Astrocyte (in vitro differentiated cells and primary cell): ENCODE results near the gene METTL16. TPM values are rescaled to one million over a fixed set of nuclear protein-coding genes. Genes with fewer than 3 reads are reported as not detected.

Source experiments
- DNase-seq: peaks from one replicate; pipeline ENCODE4 v3.0.0-alpha.2; 2010; ENCODE audit warnings: low read depth
- FAIRE-seq: peaks from 2 replicates; lab custom pipeline; 2011; peaks lifted over from hg19 to GRCh38; lab: Jason Lieb, UNC
- H2AFZ ChIP-seq: 2 replicates; pipeline ENCODE4 v1.6.0; 2012; ENCODE audit warnings: low read depth, low read length, inconsistent platforms
- H3K27ac ChIP-seq: 2 replicates; pipeline ENCODE4 v1.5.1; 2011; ENCODE audit warnings: low read depth, low read length, inconsistent platforms
- H3K27me3 ChIP-seq: 2 replicates; pipeline ENCODE4 v1.6.0; 2011; ENCODE audit warnings: low read length, inconsistent platforms; ENCODE audit not compliant: insufficient read depth
- H3K36me3 ChIP-seq: 2 replicates; pipeline ENCODE4 v1.5.1; 2011; ENCODE audit warnings: low read length, inconsistent platforms; ENCODE audit not compliant: insufficient read depth
- H3K4me1 ChIP-seq: 2 replicates; pipeline ENCODE4 v1.5.1; 2011; ENCODE audit warnings: low read length, inconsistent platforms; ENCODE audit not compliant: insufficient read depth
- H3K4me2 ChIP-seq: 2 replicates; pipeline ENCODE4 v1.6.0; 2012; ENCODE audit warnings: low read length, inconsistent platforms
- H3K4me3 ChIP-seq: 2 replicates; pipeline ENCODE4 v1.5.1; 2011; ENCODE audit warnings: low read depth, mild to moderate bottlenecking, low read length, inconsistent platforms; ENCODE audit not compliant: insufficient read depth
- H3K79me2 ChIP-seq: 2 replicates; pipeline ENCODE4 v1.6.0; 2012; ENCODE audit warnings: mild to moderate bottlenecking, low read length, inconsistent platforms; ENCODE audit not compliant: insufficient read depth
- H3K9ac ChIP-seq: 2 replicates; pipeline ENCODE4 v1.6.0; 2012; ENCODE audit warnings: mild to moderate bottlenecking, low read length, inconsistent platforms
- H3K9me3 ChIP-seq: 2 replicates; pipeline ENCODE4 v1.5.1; 2012; ENCODE audit warnings: low read depth, mild to moderate bottlenecking, low read length, inconsistent platforms; ENCODE audit not compliant: insufficient read depth
- H4K20me1 ChIP-seq: 2 replicates; pipeline ENCODE4 v1.6.0; 2012; ENCODE audit warnings: low read length, inconsistent platforms; ENCODE audit not compliant: insufficient read depth
- H3K27ac Mint-ChIP-seq: one replicate; pipeline ENCODE4 v1.8.0; 2021; ENCODE audit warnings: mild to moderate bottlenecking, mixed read lengths; ENCODE audit not compliant: unreplicated experiment
- H3K27me3 Mint-ChIP-seq: one replicate; pipeline ENCODE4 v1.8.0; 2021; ENCODE audit warnings: low read depth, mixed read lengths; ENCODE audit not compliant: unreplicated experiment
- H3K36me3 Mint-ChIP-seq: one replicate; pipeline ENCODE4 v1.8.0; 2021; ENCODE audit warnings: low read depth, mixed read lengths; ENCODE audit not compliant: unreplicated experiment
- H3K4me1 Mint-ChIP-seq: one replicate; pipeline ENCODE4 v1.8.0; 2021; ENCODE audit warnings: low read depth, mixed read lengths; ENCODE audit not compliant: unreplicated experiment
- H3K4me3 Mint-ChIP-seq: one replicate; pipeline ENCODE4 v1.8.0; 2021; ENCODE audit warnings: mild to moderate bottlenecking, moderate library complexity, mixed read lengths; ENCODE audit not compliant: unreplicated experiment
- H3K9me3 Mint-ChIP-seq: one replicate; pipeline ENCODE4 v1.8.0; 2021; ENCODE audit warnings: mild to moderate bottlenecking, mixed read lengths; ENCODE audit not compliant: unreplicated experiment
- CTCF ChIP-seq: IDR thresholded peaks from 2 replicates; pipeline ENCODE4 v1.5.1; 2011; ENCODE audit warnings: low read depth, mild to moderate bottlenecking, inconsistent platforms, low read length, moderate library complexity; ENCODE audit not compliant: insufficient read depth
- EZH2 ChIP-seq: IDR thresholded peaks from 2 replicates; pipeline ENCODE4 v1.6.1; 2012; ENCODE audit warnings: mild to moderate bottlenecking, low read length, inconsistent platforms; ENCODE audit not compliant: insufficient read depth
- total RNA-seq: library from RNA; stranded (reverse); gene quantifications from 2 replicates; pipeline ENCODE4 v1.2.1, GENCODE V29; 2021

METTL16 gene
- total RNA-seq, 1 donor from 2014 or later: 28.4 TPM

- Mint-ChIP-seq H3K27me3 (no peaks in the 10 kb centered on the region), H3K9me3 (no peaks in the 10 kb centered on the region), H3K27ac (no peak overlapping the region), H3K4me3 (no peak overlapping the region), H3K36me3 (peaks cover 8% of the 10 kb centered on the region), H3K4me1 (peaks cover 19% of the 10 kb centered on the region)
- Histone ChIP-seq H3K4me3 (no peak overlapping the region), H3K27ac (no peak overlapping the region), H3K79me2 (peaks cover 34% of the 10 kb centered on the region), H3K27me3 (no peaks in the 10 kb centered on the region), H4K20me1 (peaks cover 41% of the 10 kb centered on the region), H3K9me3 (no peaks in the 10 kb centered on the region), H3K9ac (no peak overlapping the region), H3K36me3 (peaks cover 9% of the 10 kb centered on the region), H3K4me1 (peaks cover 18% of the 10 kb centered on the region), H2AFZ (no peak overlapping the region), H3K4me2 (no peak overlapping the region)
- FAIRE-seq (no peak), DNase-seq (no peak)
- TF ChIP-seq CTCF: no peak
- no peak for TF ChIP-seq EZH2
Measured at GRCh38 chr17:2387086-2388019, 124.3 kb downstream of the METTL16 start.

DNA sequence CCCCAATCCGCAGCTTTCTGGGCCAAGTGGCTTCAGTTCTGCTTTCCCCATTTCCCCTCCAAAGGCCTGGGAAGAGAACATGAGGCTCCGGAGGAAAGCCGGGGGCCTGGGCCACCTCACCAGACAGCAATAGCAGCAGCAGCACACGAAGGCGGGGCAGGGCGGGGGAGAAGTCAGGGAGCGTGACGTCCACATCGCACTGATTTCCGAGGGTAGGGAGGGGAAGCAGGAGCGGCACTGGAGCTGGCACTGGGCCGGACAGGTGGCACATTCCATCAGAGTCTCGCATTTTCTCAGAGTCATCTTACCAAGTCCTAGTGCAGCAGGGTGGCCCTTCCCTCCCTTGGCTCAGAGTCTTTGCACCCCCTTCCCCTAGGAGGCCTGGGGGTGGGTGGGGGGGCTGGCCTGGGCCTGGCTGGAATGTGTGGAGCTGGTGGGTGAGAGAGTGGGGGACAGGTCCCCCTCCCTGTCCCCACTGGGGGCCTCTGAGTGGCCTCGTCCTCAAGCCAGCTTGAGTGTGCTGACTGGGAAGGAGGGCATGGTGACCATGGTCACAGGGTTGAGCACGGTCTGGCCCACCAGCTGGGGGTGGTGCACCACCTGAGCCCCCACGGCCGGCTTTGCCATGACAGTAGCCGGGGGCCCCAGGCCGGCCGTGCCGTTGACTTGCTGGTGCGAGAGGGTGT, 125.1 kb downstream of the METTL16 start:
- H3K27ac ChIP-seq: no peak overlapping the region
- Mint-ChIP-seq H3K4me1 (peaks cover 16% of the 10 kb centered on the region), H3K9me3 (no peaks in the 10 kb centered on the region), H3K27me3 (no peaks in the 10 kb centered on the region), H3K27ac (no peak overlapping the region), H3K4me3 (no peak overlapping the region), H3K36me3 (peaks cover 8% of the 10 kb centered on the region)
- H3K36me3 ChIP-seq: peaks cover 9% of the 10 kb centered on the region
- no peak overlapping the region for H2AFZ ChIP-seq
- H3K9ac ChIP-seq: no peak overlapping the region
- FAIRE-seq (no peak), DNase-seq (no peak)
- peaks cover 13% of the 10 kb centered on the region for H3K4me1 ChIP-seq
- H4K20me1 ChIP-seq: peaks cover 38% of the 10 kb centered on the region
- peaks cover 31% of the 10 kb centered on the region for H3K79me2 ChIP-seq
- TF ChIP-seq CTCF (no peak), EZH2 (no peak)
- no peaks in the 10 kb centered on the region for H3K27me3 ChIP-seq
- H3K4me3 ChIP-seq: no peak overlapping the region
- H3K9me3 ChIP-seq: no peaks in the 10 kb centered on the region
- H3K4me2 ChIP-seq: no peak overlapping the region
